ENCODE results near the gene OR52K1.
"Not testable (repeated sequence)": the region's sequence is repeated elsewhere in the genome, so short reads cannot be mapped to it uniquely, and the experiment has no call there.

DNA sequence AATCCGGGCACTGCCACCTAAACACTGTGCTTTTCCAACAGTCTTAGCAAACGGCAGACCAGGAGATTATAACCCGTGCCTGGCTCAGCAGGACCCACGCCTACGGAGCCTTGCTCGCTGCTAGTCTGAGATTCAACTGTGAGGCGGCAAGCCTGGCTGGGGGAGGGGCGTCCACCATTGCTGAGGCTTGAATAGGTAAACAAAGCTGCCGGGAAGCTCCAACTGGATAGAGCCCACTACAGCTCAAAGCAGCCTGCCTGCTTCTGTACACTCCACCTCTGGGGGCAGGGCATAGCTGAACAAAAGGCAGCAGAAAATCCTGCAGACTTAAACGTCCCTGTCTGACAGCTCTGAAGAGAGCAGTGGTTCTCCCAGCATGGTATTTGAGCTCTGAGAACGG lies 49.2 kb downstream of the OR52K1 start:
- TF ChIP-seq EZH2 (IDR thresholded peaks at IDR 0.05; ENCODE audit: insufficient read depth, poor library complexity, severe bottlenecking); EZH2phosphoT487 (IDR thresholded peaks at IDR 0.05; ENCODE audit: insufficient read depth, low read depth): not testable (repeated sequence)

Measured in GM23248 (cell line).